HepG2 (cell line): ENCODE measurements around the gene UTS2R. TPM values are rescaled to one million over a fixed set of nuclear protein-coding genes. Genes with fewer than 3 reads are reported as not detected.
A peak's percentile ranks its signal among the peaks of the same experiment; 100 is the strongest.

Source experiments
- ARID2 ChIP-seq: sonication (generic); formaldehyde crosslinking; IDR thresholded peaks from 2 replicates; pipeline ENCODE4 v1.8.1; 2022; ENCODE audit warnings: mild to moderate bottlenecking, missing genetic modification reagents, borderline replicate concordance
- CBX2 ChIP-seq, 2 experiments: fragments of 200-600 bp in 1 of 2; sonication (generic); formaldehyde crosslinking in 1 of 2; IDR thresholded peaks; 2 replicates each; pipeline versions ENCODE4 v1.7.0 to v1.8.1; 2018 to 2022; ENCODE audit warnings: low read depth in 2 of 2, low read length in 1 of 2, mild to moderate bottlenecking in 1 of 2, missing genetic modification reagents in 1 of 2
- CHD2 ChIP-seq: IDR thresholded peaks from 2 replicates; pipeline ENCODE4 v1.6.1; 2011; ENCODE audit warnings: low read depth, low read length, improper control_type of control experiment
- ETV6 ChIP-seq: sonication (generic); formaldehyde crosslinking; conservative IDR thresholded peaks from 2 replicates; pipeline ENCODE4 v1.4.0; 2020; ENCODE audit warnings: missing genetic modification reagents
- KDM3A ChIP-seq: IDR thresholded peaks from 2 replicates; pipeline ENCODE4 v1.6.1; 2018; ENCODE audit warnings: low read depth, missing compliant biosample characterization
- MAFK ChIP-seq, 2 experiments: IDR thresholded peaks in 1 of 2; conservative IDR thresholded peaks in 1 of 2; 2 replicates each; pipeline ENCODE4 v1.6.1; 2011; ENCODE audit warnings: improper control_type of control experiment in 2 of 2, low read length in 2 of 2
- MBNL3 ChIP-seq: fragments of 250-450 bp; sonication (Bioruptor Pico); conservative IDR thresholded peaks from 2 replicates; pipeline ENCODE4 v1.8.0; 2022; ENCODE audit warnings: mild to moderate bottlenecking, inconsistent platforms
- NFATC3 ChIP-seq: sonication (generic); formaldehyde crosslinking; IDR thresholded peaks from 2 replicates; pipeline ENCODE4 v1.5.1; 2020; ENCODE audit warnings: mild to moderate bottlenecking, missing genetic modification reagents
- PRPF4 ChIP-seq: fragments of 200-400 bp; formaldehyde crosslinking; IDR thresholded peaks from 2 replicates; pipeline ENCODE4 v1.6.1; 2016; ENCODE audit warnings: low read length, low read depth; ENCODE audit not compliant: poor library complexity, severe bottlenecking
- RXRB ChIP-seq: IDR thresholded peaks from 2 replicates; pipeline ENCODE4 v1.6.1; 2016; ENCODE audit warnings: borderline replicate concordance, missing genetic modification reagents, missing compliant biosample characterization
- TARDBP ChIP-seq: sonication (generic); formaldehyde crosslinking; IDR thresholded peaks from 2 replicates; pipeline ENCODE4 v1.8.0; 2022; ENCODE audit warnings: mild to moderate bottlenecking, missing genetic modification reagents
- ZNF546 ChIP-seq: sonication (generic); formaldehyde crosslinking; conservative IDR thresholded peaks from 2 replicates; pipeline ENCODE4 v1.8.1; 2023; ENCODE audit warnings: mild to moderate bottlenecking, missing genetic modification reagents
- ZNF644 ChIP-seq: IDR thresholded peaks from 2 replicates; pipeline ENCODE4 v1.6.1; 2016; ENCODE audit warnings: low read depth
- ZNF772 ChIP-seq: sonication (generic); formaldehyde crosslinking; IDR thresholded peaks from 2 replicates; pipeline ENCODE4 v1.5.0; 2020; ENCODE audit warnings: mild to moderate bottlenecking, missing genetic modification reagents
- ZNF773 ChIP-seq: sonication (generic); formaldehyde crosslinking; IDR thresholded peaks from 2 replicates; pipeline ENCODE4 v1.4.0; 2020; ENCODE audit warnings: missing genetic modification reagents, borderline replicate concordance
- ZNF782 ChIP-seq: sonication (generic); formaldehyde crosslinking; IDR thresholded peaks from 2 replicates; pipeline ENCODE4 v1.4.0; 2020; ENCODE audit warnings: missing genetic modification reagents, mild to moderate bottlenecking, borderline replicate concordance
- ZSCAN25 ChIP-seq: sonication (generic); formaldehyde crosslinking; IDR thresholded peaks from 2 replicates; pipeline ENCODE4 v1.8.0; 2022; ENCODE audit warnings: mild to moderate bottlenecking, missing genetic modification reagents
- polyA plus RNA-seq, 8 experiments: library from polyadenylated mRNA; depleted of rRNA in 3 of 8; stranded (reverse) in 7 of 8; unstranded in 1 of 8; fragments of >200 nt; fragmentation: Illumina TruSeq in 4 of 8; extraction: Trizol in 4 of 8; gene quantifications; 2 replicates each; pipeline versions ENCODE4 v1.2.1 to v1.2.3, GENCODE V29; 2011 to 2016; ENCODE audit warnings: low read depth in 4 of 8, missing spikeins in 1 of 8, mixed read lengths in 1 of 8; ENCODE audit not compliant: insufficient read depth in 1 of 8
- total RNA-seq, 5 experiments: library from RNA; depleted of rRNA; stranded (reverse); fragments of >200 nt; fragmentation: Illumina TruSeq; extraction: Trizol; gene quantifications; 2 replicates each; pipeline ENCODE4 v1.2.3, GENCODE V29; 2016; ENCODE audit warnings: low read depth in 1 of 5
- TF ChIP-seq, protein P1 (sequence below): sonication (generic); formaldehyde crosslinking; conservative IDR thresholded peaks from 2 replicates; pipeline ENCODE4 v1.8.0; 2022; ENCODE audit warnings: missing genetic modification reagents
- TF ChIP-seq, protein P2 (sequence below): fragments of 450-650 bp; IDR thresholded peaks from 2 replicates; pipeline ENCODE4 v1.6.1; 2016
- TF ChIP-seq, protein P3 (sequence below): sonication (generic); formaldehyde crosslinking; IDR thresholded peaks from 2 replicates; pipeline ENCODE4 v1.4.0; 2020; ENCODE audit warnings: missing genetic modification reagents
- TF ChIP-seq, protein P4 (sequence below): sonication (generic); formaldehyde crosslinking; IDR thresholded peaks from 2 replicates; pipeline ENCODE4 v1.8.0; 2022; ENCODE audit warnings: mild to moderate bottlenecking, missing genetic modification reagents; ENCODE audit not compliant: insufficient replicate concordance

The UTS2R gene
- total and polyA plus RNA-seq, 2 of the 13 experiments (the other 11 are each of a cell fraction or from before 2014, with no cell fraction given), result 0.13 to 0.15 TPM

DNA sequence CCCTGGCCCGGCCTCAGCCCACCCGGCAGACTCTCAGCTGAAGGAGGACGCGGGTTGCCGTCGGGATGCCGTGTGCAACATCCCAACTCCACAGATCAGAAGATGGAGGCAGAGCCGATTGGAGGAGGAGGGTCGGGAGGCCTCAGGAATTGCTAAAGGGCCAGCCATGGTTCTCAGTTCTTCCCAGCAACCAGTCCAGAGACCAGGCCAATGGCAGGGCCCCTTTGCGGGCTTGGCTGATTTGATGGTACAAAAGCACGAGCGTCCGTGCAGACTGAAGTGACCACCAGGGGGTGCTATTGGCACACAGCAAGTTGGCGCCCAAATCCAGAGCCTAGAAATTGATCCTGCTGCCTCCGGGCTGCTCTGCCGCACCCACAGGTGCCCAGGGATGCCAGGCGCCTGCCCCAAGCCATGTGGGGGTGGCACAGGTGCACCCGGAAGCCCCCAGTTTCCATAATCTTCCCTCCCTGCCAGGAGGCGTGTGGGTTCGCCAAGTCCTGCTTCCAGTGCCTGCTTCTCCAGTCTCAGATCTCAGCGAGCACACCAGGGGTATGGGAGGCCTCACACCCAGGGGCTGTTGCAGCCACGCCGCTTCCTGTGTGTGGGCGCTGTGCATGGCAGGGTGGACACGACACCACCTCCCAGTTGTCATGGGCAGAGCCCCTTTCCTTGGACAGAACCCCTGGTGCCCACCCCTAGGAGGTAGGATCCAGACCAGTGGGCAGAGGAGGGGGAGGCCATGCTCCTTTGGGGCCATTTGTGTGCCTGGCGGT lies 19.7 kb upstream of the UTS2R start (continued):
- TF ChIP-seq ZNF644 (CRISPR knock-in tag) (no peak), ZSCAN25 (CRISPR knock-in tag) (no peak; the same call in 1 of the 2 replicates), ZNF772 (no peak), CBX2 (IDR thresholded peaks at IDR 0.05; ENCODE audit: low read depth, low read length) (no peak), CBX2 (CRISPR knock-in tag; IDR thresholded peaks at IDR 0.05; ENCODE audit: low read depth) (no peak), ETV6 (CRISPR knock-in tag) (no peak), ARID2 (CRISPR knock-in tag) (no peak), MAFK (conservative IDR thresholded peaks at IDR 0.05 in 1 of 2, IDR thresholded peaks at IDR 0.05 in 1 of 2; ENCODE audit: low read length in 2 of 2) (no peak), RXRB (CRISPR knock-in tag) (0 out of 2 replicates have a peak, but pooled peaks have one; percentile 70), MBNL3 (no peak), ZNF546 (CRISPR knock-in tag) (no peak; the same call in 1 of the 2 replicates), NFATC3 (CRISPR knock-in tag) (no peak), ZNF773 (CRISPR knock-in tag) (no peak), ZNF782 (CRISPR knock-in tag) (peak; percentile 78), TARDBP (CRISPR knock-in tag) (no peak), KDM3A (CRISPR knock-in tag) (peak; percentile 94), CHD2 (no peak), PRPF4 (no peak)
- TF ChIP-seq, protein P1, sequence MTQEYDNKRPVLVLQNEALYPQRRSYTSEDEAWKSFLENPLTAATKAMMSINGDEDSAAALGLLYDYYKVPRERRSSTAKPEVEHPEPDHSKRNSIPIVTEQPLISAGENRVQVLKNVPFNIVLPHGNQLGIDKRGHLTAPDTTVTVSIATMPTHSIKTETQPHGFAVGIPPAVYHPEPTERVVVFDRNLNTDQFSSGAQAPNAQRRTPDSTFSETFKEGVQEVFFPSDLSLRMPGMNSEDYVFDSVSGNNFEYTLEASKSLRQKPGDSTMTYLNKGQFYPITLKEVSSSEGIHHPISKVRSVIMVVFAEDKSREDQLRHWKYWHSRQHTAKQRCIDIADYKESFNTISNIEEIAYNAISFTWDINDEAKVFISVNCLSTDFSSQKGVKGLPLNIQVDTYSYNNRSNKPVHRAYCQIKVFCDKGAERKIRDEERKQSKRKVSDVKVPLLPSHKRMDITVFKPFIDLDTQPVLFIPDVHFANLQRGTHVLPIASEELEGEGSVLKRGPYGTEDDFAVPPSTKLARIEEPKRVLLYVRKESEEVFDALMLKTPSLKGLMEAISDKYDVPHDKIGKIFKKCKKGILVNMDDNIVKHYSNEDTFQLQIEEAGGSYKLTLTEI (CRISPR knock-in tag), result no peak
- TF ChIP-seq, protein P2, sequence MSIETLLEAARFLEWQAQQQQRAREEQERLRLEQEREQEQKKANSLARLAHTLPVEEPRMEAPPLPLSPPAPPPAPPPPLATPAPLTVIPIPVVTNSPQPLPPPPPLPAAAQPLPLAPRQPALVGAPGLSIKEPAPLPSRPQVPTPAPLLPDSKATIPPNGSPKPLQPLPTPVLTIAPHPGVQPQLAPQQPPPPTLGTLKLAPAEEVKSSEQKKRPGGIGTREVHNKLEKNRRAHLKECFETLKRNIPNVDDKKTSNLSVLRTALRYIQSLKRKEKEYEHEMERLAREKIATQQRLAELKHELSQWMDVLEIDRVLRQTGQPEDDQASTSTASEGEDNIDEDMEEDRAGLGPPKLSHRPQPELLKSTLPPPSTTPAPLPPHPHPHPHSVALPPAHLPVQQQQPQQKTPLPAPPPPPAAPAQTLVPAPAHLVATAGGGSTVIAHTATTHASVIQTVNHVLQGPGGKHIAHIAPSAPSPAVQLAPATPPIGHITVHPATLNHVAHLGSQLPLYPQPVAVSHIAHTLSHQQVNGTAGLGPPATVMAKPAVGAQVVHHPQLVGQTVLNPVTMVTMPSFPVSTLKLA, result no peak
- TF ChIP-seq, protein P3, sequence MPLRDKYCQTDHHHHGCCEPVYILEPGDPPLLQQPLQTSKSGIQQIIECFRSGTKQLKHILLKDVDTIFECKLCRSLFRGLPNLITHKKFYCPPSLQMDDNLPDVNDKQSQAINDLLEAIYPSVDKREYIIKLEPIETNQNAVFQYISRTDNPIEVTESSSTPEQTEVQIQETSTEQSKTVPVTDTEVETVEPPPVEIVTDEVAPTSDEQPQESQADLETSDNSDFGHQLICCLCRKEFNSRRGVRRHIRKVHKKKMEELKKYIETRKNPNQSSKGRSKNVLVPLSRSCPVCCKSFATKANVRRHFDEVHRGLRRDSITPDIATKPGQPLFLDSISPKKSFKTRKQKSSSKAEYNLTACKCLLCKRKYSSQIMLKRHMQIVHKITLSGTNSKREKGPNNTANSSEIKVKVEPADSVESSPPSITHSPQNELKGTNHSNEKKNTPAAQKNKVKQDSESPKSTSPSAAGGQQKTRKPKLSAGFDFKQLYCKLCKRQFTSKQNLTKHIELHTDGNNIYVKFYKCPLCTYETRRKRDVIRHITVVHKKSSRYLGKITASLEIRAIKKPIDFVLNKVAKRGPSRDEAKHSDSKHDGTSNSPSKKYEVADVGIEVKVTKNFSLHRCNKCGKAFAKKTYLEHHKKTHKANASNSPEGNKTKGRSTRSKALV (CRISPR knock-in tag), result no peak
- TF ChIP-seq, protein P4, sequence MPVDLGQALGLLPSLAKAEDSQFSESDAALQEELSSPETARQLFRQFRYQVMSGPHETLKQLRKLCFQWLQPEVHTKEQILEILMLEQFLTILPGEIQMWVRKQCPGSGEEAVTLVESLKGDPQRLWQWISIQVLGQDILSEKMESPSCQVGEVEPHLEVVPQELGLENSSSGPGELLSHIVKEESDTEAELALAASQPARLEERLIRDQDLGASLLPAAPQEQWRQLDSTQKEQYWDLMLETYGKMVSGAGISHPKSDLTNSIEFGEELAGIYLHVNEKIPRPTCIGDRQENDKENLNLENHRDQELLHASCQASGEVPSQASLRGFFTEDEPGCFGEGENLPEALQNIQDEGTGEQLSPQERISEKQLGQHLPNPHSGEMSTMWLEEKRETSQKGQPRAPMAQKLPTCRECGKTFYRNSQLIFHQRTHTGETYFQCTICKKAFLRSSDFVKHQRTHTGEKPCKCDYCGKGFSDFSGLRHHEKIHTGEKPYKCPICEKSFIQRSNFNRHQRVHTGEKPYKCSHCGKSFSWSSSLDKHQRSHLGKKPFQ, result peak; percentile 34
